ENCODE data around the gene KLF17.

The KLF17 gene, protein sequence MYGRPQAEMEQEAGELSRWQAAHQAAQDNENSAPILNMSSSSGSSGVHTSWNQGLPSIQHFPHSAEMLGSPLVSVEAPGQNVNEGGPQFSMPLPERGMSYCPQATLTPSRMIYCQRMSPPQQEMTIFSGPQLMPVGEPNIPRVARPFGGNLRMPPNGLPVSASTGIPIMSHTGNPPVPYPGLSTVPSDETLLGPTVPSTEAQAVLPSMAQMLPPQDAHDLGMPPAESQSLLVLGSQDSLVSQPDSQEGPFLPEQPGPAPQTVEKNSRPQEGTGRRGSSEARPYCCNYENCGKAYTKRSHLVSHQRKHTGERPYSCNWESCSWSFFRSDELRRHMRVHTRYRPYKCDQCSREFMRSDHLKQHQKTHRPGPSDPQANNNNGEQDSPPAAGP

DNA sequence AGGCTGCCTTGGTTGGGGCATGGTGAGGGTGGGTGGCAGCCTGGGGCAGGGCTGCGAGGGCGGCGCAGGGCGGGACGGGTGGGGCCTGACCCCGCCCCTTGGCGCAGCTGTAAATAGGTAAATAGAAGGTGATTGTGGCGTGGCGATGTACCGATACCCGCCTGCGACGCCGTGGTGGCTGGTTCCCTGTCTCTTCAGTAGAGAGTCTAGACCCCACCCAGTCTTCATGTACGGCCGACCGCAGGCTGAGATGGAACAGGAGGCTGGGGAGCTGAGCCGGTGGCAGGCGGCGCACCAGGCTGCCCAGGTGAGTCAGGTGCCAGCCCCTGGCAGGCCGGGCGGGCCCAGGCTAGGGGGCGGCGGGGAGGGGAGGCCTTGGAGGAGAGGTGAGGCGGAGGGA, at the start of gene KLF17:
KLF17 (plus strand) TSS at position 140 of the 400 bp plus-strand sequence; CDS start at position 227, 87 bp downstream.
- no peak for DNase-seq

GRCh38 chr1:44071461-44071860, 47.2 kb upstream of the KLF17 start:
- DNase-seq: no peak

DNA sequence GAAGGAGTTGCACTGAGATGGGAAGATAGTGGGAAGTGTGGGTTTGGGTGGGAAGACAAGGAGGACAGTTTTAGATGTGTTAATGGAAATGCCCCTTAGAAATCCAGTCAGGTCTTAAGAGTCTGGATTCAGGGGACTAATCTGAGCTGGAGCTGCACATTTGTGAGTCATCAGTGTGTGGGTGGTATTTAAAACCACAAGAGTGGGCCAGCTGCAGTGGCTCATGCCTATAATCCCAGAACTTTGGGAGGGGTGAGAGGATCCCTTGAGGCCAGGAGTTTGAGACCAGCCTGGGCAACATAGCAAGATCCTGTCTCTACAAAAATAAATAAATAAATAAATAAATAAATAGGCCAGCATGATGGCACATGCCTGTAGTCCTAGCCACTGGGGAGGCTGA, 46.4 kb upstream of the KLF17 start:
- no peak for DNase-seq

DNA sequence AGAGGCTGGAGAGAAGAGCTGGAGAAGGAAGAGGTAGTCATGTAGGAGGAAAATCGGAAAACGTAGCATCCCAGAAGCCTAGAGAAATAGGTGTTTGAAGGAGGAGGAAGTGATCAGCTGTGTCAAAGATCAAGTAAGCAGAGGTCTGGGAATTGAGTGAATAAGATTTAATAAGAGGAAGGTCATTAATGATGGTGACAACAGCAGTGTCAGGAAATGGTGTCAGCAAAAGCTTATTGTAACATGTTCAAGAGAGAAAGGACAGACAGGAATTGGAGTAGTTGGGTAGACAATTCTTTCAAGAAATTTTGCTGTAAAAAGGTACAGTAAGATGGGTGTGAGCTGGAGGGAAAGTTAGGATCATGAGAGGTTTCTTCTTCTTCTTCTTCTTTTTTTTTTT, 45.8 kb upstream of the KLF17 start:
- no peak for DNase-seq

- no peak for DNase-seq
Observed at GRCh38 chr1:44073528-44073927, 45.1 kb upstream of the KLF17 start.

DNA sequence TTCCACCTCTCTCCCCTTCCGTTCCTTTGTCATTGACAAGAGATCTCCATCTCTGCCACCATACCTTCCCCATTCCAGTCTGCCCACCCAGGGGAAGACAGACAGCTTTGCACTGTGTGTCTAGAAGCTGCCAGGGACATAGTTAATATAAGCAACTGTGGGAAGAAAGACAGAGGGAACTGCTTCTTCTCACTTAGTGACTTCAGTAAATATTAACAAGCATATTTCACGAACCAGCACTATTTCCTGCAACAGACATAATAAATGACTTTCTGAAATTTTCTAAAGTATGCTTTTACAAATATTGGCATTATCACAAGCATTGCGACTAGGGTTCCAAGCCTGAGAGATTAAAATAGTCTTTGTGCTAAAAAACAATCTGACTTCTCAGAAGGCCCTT, 44.2 kb upstream of the KLF17 start:
- no peak for DNase-seq

- no peak for DNase-seq
Observed at GRCh38 chr1:44076066-44076465, 42.6 kb upstream of the KLF17 start.

DNA sequence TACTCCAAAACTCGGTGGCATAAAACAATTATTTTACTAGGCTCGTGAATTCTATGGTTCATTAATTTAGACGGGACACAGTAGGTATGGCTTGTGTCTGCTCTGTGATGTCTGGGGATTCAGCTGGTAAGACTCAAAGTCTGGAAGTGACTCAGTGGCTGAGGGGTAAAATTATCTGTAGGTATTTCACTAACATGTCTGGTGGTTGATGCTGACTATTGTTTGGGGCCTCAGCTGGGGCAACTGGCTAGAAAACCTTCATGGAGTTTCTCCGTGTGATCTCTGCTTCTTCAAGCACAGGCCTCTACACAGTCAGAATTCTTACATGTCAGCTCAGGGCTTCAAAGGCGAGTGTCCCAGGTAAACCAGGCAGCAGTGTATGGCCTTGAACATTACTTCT, 41.2 kb upstream of the KLF17 start:
- no peak for DNase-seq

GRCh38 chr1:44078104-44078503, 40.5 kb upstream of the KLF17 start:
- DNase-seq: no peak

- DNase-seq: no peak
Observed at GRCh38 chr1:44079566-44079965, 39.1 kb upstream of the KLF17 start.

DNA sequence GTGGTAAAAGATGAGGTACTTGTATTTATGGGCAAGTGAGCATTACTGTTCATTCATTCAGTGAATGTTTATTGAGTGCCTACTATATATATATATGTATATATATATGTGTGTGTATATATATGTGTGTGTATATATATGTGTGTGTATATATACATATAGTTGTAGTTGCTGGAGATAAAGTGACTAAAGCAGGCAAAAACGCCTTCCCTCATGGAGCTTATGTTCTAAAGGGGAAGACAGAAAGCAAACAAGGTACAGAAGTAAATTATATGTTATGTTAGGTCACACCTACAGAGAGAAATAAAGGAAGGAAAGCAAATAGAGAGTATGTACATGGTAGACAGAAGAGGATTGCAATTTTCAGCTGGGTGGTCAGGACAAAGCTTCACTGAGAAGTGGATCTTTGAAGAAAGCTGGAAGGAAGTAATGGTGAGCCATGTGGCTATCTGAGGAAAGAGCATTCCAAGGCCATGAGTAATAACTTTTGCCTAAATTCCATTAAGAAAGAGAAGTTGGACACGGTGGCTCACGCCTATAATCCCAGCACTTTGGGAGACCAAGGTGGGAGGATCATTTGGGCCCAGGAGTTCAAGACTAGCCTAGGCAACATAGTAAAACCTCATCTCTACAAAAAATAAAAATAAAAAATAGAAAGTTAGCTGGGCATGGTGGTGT, 33.5 kb upstream of the KLF17 start:
- peak; percentile 28 for DNase-seq

GRCh38 chr1:44086692-44087474, 31.7 kb upstream of the KLF17 start:
- no peak for DNase-seq

GRCh38 chr1:44089371-44090048, 29.1 kb upstream of the KLF17 start:
- no peak for DNase-seq

GRCh38 chr1:44090429-44091252, 28.0 kb upstream of the KLF17 start:
- no peak for DNase-seq

- no peak for DNase-seq
Observed at GRCh38 chr1:44094047-44094446, 24.6 kb upstream of the KLF17 start.

GRCh38 chr1:44100183-44100868, 18.3 kb upstream of the KLF17 start:
- DNase-seq: no peak

DNA sequence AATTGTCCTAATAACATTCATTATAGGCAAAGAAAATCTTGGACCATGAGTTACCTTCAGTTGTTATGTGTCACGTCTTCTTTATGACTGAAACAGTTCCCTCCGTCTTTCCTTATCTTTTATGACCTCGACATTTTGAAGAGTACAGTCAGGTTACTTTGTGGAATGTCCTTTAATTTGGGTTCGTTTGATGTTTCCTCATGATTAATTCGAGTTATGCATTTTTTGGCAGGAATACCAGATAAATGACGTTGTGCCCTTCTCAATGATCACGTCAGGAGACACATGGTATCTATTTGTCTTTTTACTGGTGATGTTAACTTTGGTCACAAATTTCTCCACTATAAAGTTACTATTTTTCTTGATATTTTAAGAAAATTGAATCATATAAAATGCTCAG, 17.3 kb upstream of the KLF17 start:
- no peak for DNase-seq

GRCh38 chr1:44103270-44104131, 15.1 kb upstream of the KLF17 start:
- no peak for DNase-seq

- no peak for DNase-seq
Observed at GRCh38 chr1:44105810-44106209, 12.8 kb upstream of the KLF17 start.

DNA sequence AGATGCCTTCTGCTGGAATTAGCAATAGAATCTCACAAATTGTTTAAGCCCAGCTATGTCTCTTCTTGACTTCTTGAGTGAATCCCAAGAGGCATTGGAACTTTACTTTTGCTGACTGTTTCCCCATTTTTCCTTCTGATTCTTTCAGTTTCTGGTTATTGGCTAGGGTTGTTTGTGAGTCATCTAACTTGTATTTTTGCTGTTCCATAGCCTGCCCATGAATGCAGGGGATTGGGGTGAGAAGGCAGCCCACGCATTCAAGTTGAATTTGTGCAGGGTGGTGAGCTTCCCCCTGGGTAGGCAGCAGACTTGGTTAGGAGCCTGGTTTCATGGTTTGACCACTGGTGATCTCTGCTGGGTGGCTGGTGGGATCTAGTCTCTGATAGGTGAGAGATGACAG, 10.4 kb upstream of the KLF17 start:
- DNase-seq: no peak

DNA sequence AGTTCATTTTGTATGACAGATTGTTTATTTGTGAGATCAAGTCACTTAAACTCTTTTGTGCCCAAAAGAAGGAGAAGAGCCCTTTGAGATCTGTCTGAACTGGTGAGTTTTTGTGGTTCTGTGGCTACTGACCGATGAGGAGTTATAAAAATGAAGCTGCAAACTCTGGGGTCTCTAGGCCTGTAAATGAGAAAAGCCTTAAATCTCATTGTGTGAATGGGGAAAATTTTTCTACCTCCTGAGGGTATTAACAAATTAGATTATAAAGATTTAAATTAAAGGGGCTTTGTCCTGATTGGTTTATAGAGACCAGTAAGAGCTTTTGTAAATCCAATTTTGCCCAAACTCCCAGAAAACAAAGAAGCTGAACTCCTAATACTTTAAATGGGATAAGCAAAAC, 9.7 kb upstream of the KLF17 start:
- no peak for DNase-seq
